NCI-H128 (cell line): ENCODE measurements around the gene UGCG.
"Not testable (repeated sequence)": the region's sequence is repeated elsewhere in the genome, so short reads cannot be mapped to it uniquely, and the experiment has no call there.

Experiments
- DNase-seq: peaks from one replicate; lab custom pipeline; 2025; ENCODE audit not compliant: unreplicated experiment; lab: John Stamatoyannopoulos, UW

Gene UGCG

DNA sequence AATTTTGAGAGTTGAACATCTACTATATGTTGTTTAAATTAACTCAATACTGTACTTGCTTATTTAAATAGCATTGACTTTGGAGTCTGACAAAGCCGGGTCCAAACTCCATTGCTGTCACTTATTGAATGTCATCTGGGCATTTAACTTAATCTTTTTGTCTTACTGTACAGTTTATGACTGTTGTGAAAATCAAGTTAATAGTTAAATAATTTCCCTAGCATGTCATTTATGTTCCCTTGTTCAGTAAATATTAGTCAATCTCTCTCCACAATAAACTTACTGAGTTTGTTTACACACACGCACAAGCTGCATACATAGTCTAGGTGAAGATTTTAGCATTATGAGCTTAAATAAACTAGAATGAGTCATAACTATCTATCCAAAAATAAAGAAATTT, 6.3 kb upstream of the UGCG start:
- DNase-seq: no peak

DNA sequence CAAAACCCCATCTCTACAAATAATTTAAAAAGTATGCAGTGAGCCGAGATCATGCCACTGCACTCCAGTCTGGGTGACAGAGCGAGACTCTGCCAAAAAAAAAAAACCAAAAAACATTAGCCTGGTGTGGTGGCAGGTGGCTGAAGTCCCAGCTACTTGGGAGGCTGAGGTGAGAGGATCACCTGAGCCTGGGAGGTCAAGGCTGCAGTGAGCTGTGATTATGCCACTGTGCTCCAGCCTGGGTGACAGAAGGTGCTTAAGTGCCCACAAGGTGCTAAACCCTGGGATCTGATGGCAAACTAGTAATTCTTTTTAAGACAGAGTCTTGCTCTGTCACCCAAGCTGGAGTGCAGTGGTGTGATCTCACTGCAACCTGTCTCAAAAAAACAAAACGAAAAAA, 5.7 kb upstream of the UGCG start:
- DNase-seq: not testable (repeated sequence)

DNA sequence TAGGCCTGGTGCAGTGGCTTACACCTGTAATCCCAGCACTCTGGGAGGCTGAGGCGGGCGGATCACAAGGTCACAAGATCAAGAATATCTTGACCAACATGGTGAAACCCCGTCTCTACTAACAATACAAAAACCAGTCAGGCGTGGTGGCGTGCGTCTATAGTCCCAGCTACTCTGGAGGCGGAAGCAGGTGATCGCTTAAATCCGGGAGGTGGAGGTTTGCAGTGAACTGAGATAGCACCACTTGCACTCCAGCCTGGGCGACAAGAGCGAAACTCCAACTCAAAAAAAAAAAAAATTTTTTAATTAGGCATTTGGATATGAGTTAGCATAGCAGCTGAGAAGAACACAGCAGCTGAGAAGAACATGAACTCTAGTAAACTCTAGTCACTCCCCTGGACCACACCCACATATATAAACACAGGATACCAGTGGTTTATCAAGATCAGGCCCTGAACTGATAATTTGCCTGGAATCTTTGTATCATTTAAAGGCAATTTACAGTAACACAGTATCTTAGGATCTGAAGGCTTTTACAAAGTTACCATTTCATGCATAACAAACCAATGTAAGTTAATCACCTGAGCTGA, 4.6 kb upstream of the UGCG start:
- no peak for DNase-seq

DNA sequence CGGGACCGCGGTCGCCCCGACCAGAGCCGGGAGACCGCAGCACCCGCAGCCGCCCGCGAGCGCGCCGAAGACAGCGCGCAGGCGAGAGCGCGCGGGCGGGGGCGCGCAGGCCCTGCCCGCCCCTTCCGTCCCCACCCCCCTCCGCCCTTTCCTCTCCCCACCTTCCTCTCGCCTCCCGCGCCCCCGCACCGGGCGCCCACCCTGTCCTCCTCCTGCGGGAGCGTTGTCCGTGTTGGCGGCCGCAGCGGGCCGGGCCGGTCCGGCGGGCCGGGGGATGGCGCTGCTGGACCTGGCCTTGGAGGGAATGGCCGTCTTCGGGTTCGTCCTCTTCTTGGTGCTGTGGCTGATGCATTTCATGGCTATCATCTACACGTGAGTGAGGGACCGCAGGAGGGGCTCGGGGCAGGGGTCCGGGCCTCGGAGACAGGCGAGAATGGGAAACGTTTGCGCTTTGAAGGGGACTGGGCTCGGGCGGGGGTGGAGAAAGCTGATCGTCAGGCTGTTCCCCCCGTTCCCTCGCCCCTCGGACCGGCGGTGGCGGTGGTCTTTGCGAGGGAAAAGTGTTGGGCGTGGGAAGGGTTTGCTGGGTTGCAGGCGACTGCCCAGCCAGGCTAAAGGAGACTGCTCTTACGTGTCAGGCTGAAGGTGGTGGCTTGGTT, 457 bp downstream of the UGCG start:
- DNase-seq: no peak

DNA sequence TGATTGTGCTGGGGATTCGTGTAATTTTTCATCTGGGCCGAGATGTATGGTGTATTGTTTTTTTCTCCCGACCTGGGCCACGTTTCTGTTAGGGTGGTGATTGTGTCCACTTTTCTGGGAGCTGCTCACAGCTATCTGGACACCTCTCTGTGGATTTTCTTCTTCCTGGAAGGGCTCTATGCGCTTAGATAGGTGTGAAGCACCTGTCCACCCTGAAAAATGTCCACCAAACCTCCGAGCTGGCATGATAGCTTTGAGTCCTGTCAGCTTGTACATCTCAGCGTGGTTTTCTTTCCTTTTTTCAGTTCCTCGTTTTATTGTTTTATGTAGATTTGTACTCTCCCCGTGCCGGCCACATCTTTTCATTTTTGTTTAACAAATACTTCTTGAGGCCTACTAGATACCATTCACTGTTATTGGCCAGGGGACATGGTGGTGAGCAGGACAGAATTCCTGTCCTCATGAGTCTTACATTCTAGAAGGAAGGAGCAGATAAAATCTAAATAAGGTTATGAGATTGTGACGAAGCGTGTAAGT, 1.1 kb downstream of the UGCG start:
- no peak for DNase-seq

DNA sequence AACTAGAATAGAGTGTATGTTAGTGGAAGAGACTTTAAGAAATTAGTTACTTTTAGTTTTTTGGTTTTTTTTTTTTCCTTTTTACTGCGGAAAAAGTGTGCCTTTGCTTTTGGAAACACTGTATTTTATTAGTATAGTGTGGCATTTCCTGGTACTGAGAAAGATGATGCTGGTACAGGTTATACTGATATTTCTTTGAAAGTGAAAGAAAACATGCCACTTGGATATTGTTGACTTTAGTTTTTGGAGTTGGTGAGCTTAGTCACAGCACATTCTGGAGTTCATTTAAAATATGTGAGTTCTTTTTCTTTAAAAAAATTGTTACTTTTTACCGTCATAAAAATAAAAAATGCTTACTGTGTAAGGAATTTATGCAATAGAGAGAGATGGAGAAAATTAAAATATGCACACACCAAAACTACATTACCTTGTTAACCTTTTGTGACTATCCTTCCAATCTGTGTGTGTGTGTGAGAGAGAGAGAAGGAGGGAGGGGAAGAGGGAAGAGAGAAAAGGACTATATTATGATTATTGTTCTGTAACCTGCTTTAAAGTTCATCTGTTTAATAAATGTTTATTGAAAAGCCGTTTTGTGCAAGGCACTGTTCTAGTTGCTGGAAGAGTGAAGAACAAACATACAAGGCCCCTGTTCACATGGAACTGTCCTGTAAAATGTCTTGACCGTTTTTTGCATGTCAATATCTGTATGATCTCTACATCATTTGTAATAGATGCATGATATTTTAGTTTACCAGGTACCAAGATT, 1.9 kb downstream of the UGCG start:
- no peak for DNase-seq

DNA sequence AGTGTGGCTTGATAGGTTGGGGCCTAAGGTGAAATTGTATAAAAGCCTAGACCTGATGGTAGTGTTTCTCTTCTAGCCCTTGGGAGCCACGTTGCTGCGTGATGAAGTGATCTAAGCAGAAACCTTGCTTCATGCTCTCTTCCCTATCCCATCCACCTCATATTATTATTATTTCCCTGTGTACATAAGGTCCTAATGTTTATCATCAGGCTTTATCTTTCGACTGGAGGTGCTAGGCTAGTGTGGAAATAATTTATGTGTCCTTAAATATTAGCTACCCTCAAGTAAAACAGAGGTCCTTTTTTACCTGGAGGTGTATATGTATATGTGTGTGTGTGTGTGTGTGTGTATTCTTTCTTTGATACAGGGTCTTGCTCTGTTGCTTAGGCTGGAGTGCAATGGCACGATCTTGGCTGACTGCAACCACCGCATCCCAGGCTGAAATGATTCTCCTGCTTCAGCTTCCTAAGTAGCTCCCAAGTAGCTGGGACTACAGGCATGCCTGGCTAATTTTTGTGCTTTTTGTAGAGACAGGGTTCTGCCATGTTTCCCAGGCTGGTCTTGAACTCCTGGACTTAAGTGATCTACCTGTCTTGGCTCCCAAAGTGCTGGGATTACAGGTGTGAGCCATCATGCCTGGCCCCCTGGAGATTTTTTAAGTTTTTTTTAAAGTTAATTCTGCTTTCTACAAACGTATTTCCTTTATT, 3.7 kb downstream of the UGCG start:
- no peak for DNase-seq

DNA sequence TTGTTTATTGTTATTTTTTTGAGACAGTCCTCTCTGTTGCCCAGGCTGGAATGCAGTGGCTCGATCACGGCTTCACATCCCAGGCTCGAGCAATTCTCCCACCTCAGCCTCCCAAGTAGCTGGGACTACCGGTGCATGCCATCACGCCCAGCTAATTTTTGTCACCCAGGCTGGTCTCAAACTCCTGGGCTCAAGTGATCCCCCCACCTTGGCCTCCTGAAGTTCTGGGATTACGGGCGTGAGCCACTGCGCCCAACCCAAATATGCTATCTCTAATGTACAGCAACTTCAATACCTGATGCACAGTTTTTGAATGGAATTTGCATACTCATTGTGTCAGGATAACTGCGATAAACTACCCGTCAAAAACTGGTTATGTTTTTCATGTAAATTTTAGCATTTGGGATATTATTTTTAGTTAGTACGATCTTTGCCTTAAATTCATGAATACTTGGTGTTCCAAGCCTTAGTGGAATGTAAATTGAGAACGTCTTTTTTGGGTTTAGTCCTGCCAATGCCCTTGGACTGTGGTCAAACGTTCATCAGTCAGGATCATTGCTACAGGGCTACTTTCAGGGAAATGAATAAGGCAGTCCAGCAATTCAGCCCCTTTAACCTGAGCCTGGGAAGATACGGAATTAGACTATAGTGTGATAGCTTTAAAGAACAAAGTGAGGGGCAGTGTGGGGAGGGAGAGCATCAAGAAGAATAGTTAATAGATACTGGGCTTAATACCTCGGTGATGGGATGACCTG, 4.4 kb downstream of the UGCG start:
- no peak for DNase-seq

DNA sequence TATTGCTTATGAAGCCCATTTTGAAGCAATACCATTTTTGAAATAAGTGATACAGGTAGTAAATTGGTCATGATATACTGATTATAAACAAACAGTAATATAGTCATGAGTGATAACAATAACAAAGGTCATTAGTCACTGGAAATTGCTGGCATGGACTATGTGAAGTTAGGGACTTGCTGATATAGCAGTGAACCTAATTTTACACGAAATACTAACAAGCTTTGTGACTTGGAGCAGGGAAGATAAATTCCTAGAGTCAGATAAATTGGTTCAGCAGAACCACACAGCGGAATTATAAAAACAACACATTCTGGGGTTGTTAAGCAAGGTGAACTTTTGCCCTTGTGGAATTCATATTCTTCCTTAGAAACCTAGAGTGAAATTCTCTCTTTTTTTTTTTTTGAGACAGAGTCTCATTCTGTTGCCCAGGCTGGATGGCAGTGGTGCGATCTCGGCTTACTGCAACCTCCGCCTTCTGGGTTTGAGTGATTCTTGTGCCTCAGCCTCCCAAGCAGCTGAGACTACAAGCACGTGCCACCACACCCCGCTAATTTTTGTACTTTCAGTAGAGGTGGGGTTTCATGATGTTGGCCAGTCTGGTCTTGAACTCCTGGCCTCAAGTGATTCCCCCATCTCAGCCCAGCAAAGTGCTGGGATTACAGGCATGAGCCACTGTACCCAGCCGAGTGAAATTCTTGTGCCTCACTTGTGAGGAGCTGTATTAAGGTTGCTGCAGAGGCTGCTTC, 6.0 kb downstream of the UGCG start:
- no peak for DNase-seq

DNA sequence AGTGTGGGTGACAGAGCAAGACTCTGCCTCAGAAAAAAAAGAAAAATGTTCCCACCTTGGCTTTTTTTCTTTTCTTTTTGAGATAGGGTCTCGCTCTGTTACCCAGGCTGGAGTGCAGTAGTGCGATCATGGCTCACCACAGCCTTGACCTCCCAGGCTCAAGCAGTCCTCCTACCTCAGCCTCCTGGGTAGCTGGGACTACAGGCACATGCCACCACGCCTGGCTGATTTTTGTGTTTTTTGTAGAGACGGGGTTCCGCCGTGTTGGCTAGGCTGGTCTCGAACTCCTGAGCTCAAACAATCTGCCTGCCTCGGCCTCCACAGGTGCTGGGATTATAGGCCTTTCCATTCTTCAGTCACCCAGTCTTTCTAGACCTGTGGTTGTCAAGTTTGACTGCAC, 6.9 kb downstream of the UGCG start:
- not testable (repeated sequence) for DNase-seq

DNA sequence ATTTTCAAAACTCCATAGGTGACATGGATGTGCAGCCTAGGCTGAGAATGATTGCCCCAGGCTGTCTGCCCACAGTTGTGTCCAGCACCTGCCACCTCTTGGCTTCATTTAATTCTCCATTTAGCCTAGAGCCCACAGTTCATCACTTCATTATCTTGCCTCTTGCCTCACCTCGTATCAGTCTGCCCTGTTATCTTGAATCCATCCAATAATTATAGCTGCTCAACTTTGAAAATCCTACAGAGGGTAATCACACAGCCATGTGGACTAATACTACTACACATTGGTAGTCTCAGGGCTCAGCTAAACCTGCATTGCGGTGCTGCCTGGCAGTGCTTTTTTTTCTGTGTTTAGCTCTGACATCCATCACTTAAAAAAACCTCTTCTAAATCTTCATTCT, 7.4 kb downstream of the UGCG start:
- DNase-seq: no peak

DNA sequence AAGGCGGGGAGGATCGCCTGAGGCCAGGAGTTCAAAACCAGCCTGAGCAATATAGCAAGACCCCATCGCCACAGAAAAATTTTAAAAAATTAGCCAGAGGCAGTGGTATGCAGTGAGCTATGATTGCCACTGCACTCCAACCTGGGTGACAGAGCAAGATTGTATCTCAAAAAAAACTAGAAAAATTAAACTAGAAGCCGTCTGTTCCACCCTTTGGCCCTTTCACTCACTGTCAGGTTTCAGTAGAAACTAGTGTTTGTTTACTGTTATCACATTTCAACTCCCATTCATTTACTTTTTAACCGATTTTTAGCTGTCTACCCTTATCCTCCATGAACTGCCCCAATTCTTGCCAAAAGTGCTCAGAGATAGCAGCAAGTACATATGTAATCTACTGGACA, 8.3 kb downstream of the UGCG start:
- DNase-seq: no peak

DNA sequence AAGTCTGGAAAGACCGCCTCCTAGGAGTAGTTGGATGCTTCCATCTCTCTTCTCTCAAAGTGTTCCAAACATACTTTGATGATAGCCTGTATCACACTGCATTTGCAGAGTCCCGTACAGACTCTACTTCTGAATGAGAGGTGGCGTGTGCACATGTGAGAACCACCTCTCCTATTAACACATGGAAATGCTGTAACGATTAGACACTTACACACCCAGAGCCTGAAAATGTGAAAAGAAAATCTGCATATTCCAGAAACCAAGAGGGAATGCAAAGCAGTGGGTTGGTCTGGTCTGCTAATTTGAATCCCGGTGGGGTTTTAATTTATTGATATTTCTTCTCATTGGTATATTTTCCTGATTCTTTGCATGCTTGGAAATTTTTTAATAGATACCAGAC, 10.5 kb downstream of the UGCG start:
- no peak for DNase-seq

DNA sequence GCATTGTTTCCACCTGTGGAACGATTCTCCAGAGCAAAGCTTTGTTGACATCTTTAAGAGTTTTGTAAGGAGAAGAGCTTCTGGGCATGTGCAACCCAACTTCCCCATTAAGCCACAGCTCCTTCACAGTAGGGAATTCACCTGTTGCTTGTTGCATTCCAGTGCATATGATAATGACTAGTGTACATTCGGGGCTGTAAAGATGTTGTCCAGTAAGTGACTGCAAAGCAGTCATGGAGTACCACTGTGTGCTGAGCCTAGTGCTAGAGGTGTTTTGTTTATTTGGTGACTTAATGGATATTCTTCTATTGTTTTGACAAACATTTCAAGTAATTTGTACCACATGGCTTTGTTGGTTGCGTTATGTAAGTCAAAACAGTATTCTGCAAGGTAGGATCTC, 12.8 kb downstream of the UGCG start:
- no peak for DNase-seq

DNA sequence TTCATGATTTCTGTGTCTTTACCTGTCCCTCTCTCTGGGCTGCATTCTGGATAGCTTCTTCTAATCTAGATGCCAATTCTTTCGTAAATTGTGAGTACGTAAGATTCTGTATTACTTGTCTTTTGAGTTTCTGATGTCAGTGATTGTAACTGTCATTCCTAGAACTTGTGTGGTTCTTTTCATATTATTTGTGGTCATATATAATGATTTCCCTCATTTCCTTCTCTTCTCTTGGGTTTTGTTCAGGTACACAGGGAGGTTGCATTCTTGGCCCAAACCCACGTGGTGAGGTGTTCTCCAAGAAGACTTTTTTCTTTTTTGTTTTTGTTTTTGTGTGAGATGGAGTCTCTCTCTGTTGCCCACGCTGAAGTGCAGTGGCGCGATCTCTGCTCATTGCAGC, 13.8 kb downstream of the UGCG start:
- DNase-seq: no peak

DNA sequence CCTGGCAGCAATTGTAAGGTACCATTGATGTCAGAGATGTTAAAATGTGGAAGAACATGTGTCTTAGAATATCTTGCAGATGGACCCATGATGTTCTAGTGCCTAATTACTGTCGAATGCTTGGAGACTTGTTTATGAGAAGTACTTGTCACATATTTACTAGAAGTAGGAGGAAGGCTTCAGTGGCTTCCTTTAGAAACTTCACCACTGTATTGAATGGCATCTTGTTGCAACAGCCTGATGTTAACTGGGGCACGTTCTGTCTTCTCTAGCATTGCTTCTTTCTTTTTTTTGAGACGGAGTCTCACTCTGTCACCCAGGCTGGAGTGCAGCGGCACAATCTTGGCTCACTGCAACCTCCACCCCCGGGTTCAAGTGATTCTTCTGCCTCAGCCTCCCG, 16.5 kb downstream of the UGCG start:
- no peak for DNase-seq

DNA sequence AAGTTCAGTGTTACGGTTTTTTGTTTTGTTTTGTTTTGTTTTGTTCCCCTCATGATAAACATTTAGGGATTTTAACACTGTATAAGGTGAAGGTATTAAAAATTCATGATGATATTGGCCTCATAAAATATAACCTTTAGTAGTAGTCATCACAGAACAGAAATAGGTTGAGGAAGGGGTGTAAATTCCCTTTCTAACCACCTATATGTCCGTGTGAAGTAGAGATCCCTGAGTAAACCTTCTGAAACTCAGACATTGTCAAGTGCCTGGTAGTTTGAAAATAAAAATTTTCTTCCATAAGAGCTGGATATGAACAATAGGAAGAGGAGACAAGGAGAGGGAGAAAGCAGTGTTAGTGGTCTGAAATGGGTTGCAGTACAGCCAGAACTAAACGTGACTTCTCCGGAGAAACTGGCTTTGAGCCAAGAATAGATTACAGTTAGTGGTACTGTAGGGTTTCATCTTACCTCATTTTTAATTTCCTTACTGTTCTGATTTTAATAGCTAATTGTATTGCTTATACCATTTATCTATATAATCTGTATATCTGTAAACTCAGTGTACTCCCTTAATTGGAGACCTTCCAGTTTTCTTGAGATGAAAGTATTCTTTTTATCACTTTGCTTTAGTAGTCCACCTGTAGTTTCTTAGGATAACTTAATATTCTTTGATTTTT, 18.3 kb downstream of the UGCG start:
- DNase-seq: peak; percentile 48

DNA sequence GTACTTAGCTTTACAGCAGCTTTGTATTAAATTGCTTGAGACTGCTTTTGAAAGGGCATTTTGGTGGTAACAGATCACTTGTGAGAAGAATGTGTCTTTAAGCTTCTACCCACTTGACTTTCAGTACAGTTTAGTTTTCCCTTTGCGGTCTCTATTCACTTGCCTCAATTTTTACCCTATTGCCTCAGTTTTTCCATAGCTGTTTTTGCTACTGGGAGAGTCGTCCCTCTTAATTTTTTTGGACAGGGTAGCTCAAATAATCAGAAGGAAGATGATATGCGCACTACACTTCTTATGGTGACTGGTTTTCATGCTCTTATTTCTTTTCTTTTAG, 18.8 kb downstream of the UGCG start:
- DNase-seq: no peak

DNA sequence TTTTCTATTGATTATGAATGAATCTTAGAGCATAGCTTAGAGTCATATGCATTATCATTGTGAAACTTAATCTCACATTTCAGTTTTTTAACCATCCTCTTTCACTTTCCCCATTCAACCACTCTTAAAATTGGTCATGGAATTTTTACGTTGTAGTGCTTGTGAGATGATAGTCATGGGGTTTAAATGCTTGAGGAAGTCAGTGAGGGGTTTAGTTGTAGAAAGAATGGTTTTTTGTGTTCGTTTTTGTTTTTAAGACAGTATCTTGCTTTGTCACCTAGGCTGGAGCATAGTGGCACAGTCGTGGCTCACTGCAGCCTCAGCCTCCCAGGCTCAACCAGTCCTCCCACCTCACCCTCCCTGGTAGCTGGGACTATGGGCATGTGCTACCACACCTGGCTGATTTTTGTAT, 19.6 kb downstream of the UGCG start:
- no peak for DNase-seq

DNA sequence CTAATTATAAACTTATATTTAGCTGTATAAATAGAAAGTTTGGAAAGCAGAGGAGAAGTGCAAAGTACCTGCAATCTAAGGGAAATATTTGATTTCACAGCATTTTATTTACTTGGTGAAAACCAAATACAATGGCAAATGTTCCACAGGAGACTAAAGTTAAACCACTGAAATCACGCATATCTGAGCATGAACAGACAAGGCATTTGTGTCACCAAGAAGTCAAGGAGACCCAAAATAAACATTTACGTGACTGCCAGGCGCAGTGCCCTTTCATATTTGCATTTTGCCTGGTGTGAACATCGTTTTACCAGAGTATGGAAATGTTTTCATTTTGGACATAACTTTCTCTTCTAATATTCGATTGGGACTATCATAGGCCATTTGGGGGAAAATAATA, 20.6 kb downstream of the UGCG start:
- no peak for DNase-seq
